Spleen (tissue), 7 donors: Measurements from ENCODE around the gene TRIM49C.
"Not testable (repeated sequence)": the region's sequence is repeated elsewhere in the genome, so short reads cannot be mapped to it uniquely, and the experiment has no call there.

Experiments
- POLR2A ChIP-seq, 3 donors: fragments of 450-650 bp; IDR thresholded peaks; one replicate each; pipeline ENCODE4 v1.5.1; 2017; ENCODE audit warnings: antibody characterized with exemption in 3 of 3, mild to moderate bottlenecking in 1 of 3
- TF ChIP-seq, protein P1 (sequence below), 11 experiments: fragments of 200-600 bp in 7 of 11; fragments of 450-650 bp in 4 of 11; sonication (generic) in 4 of 11; IDR thresholded peaks in 8 of 11; conservative IDR thresholded peaks in 3 of 11; 1 replicate in 7 of 11; 2 replicates in 4 of 11; pipeline versions ENCODE4 v1.4.0 to v1.8.0; 2016 to 2021; ENCODE audit warnings: antibody characterized with exemption in 11 of 11, inconsistent platforms in 4 of 11, mild to moderate bottlenecking in 1 of 11
- donor health status: DM: no; HTN: no; CAD: no; lungs with moderate emphysema.
- donor health status: DM: no; HTN: no; CAD: no.
- donor health status: DM: no; HTN: no; CAD: no.

DNA sequence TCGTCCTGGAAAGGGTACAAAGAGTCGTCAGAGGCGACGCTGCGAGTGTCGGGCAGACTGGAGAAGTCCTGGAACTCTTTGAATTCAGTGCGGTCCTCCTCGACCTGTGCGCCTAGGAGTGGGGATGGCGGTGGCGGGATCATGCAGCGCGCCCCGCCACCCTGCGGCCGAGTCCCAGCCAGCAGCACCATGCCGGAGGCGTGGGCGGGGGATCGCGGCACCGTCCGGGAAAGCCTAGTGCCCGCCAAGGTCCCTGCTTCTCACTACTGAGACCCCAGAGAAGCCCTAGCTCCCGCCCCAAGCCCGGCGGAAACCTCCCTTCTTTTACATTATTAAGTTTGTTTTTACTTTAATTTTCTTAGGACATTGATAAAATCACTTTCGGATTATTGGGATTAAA is 22.6 kb downstream of the TRIM49C start:
- TF ChIP-seq, protein P1, sequence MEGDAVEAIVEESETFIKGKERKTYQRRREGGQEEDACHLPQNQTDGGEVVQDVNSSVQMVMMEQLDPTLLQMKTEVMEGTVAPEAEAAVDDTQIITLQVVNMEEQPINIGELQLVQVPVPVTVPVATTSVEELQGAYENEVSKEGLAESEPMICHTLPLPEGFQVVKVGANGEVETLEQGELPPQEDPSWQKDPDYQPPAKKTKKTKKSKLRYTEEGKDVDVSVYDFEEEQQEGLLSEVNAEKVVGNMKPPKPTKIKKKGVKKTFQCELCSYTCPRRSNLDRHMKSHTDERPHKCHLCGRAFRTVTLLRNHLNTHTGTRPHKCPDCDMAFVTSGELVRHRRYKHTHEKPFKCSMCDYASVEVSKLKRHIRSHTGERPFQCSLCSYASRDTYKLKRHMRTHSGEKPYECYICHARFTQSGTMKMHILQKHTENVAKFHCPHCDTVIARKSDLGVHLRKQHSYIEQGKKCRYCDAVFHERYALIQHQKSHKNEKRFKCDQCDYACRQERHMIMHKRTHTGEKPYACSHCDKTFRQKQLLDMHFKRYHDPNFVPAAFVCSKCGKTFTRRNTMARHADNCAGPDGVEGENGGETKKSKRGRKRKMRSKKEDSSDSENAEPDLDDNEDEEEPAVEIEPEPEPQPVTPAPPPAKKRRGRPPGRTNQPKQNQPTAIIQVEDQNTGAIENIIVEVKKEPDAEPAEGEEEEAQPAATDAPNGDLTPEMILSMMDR (IDR thresholded peaks at IDR 0.05 in 8 of 11, conservative IDR thresholded peaks at IDR 0.05 in 3 of 11), result not testable (repeated sequence)
- TF ChIP-seq POLR2A (IDR thresholded peaks at IDR 0.05), result not testable (repeated sequence)
